ENCODE data around the gene SFXN1.

- TF ChIP-seq POLR2A (IDR thresholded peaks at IDR 0.05; ENCODE audit: low read depth, low read length), result no peak
- TF ChIP-seq POLR2AphosphoS5 (IDR thresholded peaks at IDR 0.05; ENCODE audit: low read depth, low read length), result no peak
Observed at GRCh38 chr5:175447571-175447970, 30.8 kb upstream of the SFXN1 start.

Measured in GM12892 (cell line).